Fibroblast of peridontal ligament (primary cell): Measurements from ENCODE around the gene TRIP13.
A peak's percentile ranks its signal among the peaks of the same experiment; 100 is the strongest.

Source experiments
- DNase-seq: peaks from one replicate; pipeline ENCODE4 v3.0.0-alpha.2; 2010; ENCODE audit errors: extremely low read depth

Gene TRIP13

GRCh38 chr5:953535-954449 is 61.1 kb downstream of the TRIP13 start:
- no peak for DNase-seq

DNA sequence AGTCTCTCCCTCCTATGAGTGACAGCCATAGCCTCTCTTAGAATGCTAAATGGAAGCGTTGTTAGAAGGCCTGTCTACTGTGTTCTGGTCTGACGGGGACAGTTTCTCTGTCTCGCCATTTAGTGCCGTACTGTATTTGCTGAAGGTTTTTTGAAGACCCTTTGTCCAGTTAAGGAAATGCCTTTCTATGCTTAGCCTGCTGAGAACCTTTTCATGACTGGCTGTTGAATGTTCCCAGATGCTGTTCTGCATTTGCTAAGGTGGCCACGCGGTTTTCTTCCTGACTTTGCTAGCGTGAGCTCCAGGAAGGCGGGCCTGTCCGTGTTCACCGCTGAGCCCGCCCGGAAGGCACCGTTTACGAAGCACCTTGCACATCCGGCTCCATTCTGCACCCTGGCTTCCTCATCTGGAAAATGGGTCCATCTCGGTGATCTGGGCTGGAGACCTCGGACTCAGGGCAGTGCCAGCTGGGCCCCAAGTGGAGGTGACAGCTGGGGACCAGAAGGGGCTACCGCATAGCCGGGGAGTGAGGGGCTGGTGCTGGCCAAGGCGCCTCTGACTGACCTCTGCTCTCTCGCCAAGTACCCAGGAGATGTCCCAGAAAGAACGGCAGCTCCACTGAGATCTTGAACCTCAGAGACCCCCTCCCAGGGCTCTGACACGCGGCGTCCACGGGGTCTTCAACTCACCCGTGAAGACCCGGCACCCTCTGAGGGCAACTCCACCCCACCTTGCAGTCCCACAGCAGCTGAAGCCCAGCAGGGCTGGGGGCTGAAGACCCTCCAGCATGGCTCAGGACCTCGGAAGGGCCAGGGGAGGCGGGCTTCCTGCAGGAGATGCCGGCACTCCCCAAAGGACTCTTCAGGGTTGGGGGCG is 63.4 kb downstream of the TRIP13 start:
- no peak for DNase-seq

GRCh38 chr5:956941-957747 is 64.5 kb downstream of the TRIP13 start:
- peak; percentile 92 for DNase-seq

DNA sequence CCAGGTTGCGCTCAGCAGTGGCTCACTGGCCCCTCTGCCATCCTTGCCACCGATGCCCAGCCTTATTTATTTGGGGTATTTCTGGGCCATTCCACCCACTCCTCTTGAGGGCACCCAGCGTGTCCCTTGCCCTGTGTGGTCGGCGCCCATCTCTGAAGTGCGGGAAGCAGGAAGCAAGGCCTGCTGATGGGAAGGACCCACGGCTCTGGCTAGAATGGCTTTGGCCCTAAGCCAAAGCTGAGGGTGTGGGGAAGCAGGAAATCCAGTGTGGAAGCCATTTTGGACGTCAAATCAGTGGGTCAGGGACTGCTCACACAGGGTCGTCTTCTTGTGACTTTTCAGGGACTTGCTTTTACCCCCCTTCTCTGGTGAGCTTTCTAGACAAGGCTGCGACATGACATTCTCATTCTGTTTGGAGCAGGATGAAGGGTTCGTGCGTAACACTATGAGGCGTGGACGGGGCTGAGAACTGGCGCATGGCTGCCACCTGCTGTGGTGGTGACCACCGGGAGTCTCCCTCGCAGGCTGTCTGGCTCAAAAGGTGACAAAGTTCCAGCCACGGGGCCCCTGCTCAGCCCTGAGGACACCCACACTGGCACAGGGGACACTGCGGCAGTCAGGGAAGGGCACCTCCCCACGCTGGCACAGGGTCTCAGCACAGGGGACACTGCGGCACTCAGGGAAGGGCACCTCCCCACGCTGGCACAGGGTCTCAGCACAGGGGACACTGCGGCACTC is 65.2 kb downstream of the TRIP13 start:
- no peak for DNase-seq

DNA sequence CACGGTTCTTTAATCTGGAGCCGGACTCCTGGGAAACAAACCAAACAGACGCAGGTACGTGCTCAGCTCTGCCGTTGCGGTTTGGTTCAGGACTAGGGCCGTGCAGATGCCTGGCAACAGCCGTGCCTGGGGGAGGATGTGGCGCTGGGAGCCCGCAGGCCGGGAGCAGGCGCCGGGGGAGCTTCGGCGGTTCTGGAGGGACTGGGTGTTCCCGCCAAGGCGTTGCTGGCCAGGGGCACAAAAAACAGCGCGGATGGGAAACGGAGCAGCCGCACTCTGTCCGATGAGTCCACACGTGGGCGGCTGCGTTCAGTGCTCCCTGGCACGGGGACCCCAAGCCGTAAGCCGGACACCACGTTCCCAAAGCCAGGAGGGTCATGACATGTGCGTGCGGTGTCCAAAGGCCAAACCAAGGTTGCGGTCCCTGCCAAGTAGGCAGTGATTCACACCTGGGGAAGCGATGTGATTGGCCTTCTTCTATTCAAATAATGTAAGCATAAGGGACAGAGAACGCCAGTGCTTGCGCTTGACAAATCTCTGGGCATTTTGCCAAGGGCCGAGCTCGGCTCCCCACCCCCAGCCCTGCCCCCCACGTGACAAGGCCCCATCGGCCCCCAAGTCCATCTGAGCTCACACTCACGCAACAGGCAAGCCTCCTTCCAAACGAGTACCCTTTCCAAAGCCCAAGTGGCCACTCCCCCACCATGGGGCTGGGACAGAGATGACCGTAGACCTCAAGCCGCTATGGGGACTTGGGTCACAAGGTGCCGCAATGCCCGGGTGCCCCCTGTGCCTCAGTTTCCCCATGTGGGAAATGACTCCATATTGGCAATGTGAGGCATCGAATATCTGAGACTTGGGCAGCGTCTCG is 66.3 kb downstream of the TRIP13 start:
- DNase-seq = no peak

DNA sequence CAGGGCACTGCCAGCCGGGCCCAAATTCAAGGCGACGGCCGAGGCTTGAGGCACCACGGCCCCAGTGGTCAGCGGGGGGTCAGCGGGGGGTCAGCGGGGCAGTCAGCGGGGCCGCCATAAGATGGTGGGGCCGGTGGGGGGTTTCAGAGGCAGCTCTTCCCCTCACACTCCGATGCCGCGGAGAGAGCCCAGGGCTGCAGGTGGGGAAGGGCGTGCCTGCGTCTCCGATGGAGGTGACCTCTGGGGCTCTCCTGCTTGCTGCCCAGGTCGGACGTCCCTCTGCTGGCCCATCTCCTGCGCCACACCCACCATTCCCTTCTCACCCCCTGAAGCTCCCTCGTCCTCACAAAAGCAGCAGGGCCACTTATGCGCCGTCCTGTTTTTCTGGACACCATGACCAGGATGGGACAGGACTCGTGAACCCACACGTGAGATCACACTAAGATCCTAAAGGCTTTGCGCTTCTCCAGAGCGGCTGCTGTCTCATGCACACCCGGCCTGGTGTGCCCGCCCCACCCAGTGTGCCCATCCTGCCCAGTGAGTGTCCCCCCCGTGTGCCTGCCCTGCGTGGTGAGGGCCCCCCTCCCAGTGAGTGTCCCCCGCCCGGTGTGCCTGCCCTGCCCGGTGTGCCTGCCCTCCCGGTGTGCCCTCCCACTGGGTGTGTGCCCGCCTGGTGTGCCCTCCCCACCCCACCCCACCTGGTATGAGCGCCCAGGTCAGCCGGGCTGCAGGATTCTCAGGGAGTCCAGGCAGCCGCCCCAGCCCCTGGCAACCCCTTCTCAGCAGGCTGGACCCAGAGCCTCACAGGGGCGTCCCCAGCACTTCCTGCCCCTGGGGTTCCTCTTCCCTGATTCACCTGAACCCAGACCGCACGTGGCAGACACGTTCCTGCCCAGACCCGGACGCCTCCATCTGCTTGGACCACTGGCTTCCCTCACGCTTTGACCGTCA is 67.2 kb downstream of the TRIP13 start:
- DNase-seq = no peak

GRCh38 chr5:960551-960950 is 67.9 kb downstream of the TRIP13 start:
- DNase-seq = no peak

GRCh38 chr5:961002-961710 is 68.5 kb downstream of the TRIP13 start:
- no peak for DNase-seq

DNA sequence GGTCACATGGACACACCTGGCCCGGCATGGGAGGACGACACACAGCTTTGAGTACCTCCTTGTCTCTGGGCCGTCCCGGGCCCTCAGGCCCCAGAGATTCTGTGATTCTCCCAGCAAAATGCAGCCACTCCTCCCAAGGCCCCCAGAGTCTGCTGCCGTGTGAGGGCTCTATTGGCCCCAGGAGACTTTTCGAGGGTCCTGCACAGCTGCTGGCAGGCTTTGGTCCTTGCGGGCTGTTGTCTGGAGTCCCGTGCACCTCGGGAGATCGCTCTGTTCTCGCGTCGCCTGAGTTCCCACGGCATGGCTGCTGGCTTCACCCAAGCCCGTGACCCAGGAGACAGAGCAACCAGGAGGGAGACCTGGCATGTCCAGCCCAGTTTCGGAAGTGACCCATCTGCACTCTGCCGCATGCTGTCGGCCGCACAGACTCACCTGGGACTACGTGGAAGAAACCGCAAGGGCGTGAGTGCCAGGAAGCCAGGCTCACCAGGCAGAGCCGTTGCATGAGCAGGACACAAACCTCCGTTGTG is 69.1 kb downstream of the TRIP13 start:
- no peak for DNase-seq

DNA sequence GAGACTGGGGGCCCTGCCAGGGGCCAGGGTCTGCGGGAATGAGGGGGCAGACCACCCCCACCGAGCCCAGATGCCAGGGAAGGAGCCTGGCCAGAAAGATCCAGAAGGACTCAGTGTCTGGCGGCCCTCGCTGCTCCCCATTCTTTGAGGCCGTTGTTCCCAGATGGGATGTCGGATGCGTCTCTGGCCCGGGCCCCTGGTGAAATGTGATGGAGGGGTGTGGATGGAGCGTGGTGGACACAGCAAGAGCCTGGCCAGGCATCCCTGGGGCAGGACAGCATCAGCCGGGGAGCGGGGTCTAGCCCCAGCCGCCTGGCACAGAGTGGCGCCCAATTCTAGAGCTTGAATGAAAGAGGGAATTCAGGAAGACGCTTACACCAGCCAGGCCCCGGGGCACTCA is 69.7 kb downstream of the TRIP13 start:
- no peak for DNase-seq

DNA sequence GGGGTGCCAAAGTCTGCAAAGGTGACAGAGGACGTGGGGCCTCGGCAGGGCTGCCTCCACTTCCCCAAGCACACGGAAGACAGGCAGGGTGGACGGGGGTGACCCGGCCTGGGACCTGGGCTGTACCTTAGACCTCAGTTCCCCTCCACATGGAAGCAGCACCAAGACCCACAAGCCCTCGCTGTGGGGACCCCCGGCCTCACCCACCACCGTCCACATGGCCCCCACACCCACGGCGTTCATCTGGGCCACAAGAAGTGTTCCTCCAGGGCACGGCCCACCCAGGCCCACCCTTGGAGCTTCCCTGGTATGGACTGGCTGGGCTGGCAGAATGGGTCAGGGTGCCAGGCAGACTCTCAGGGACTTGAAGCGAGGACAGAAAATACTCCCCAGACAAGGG is 70.1 kb downstream of the TRIP13 start:
- DNase-seq = no peak

DNA sequence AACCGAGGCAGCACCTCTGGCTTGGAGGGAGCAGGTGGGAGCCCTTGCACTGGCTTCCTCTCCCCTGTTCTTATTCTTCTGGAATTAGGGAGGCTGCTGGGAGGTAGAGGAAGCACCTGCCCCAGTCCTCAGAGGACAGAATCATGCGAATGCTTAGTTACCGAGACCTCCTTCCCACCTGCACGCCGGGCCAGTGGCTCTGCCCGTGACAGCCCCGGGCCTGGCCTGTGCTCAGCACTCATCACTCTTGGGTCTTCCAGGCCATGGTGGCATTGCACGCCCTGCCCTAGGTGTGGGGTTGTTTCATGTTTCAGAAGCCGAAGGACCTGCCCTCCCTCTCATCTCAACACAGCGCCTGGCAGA is 70.6 kb downstream of the TRIP13 start:
- no peak for DNase-seq

DNA sequence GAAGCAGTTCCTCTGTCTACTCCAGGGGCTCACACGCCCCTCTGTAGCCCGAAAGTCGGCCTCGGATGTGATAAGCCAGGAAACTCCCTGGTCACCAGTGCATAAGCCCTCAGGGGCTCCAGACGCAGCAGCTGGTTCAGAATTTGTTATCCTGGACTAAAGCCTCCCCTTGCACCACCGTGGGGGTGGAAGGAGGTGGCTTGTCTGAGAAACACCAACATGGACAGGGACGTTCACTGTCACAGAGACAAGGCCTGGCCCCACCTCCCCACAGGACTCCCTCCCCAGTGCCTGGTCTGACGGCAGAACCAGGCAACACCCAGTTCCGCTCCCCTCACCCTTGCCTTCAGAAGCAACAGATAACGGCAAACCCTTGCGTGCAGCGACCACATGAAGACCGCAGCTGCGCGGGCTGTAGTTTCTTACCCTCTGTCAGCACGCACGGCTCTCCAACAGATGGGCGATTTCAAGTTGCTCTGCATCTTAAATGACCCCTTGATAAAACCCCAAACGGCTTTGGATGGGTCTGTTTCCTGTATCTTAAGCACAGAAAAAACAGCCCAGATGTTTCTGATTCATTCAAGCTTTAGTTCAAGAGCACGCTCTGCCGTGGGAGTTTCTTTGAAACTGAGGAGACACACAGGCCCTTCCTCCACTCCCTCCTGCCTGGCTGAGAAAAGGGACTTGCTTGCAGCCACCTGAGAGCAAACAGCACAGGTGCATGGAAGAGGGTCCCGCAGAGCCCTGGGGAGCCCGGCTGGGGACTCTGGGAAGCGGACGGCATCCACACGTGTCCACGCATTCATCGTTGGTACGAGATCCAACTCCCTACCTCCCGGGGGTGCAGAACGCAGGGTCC is 71.2 kb downstream of the TRIP13 start:
- peak; percentile 56 for DNase-seq

GRCh38 chr5:964821-965220 is 72.1 kb downstream of the TRIP13 start:
- no peak for DNase-seq

DNA sequence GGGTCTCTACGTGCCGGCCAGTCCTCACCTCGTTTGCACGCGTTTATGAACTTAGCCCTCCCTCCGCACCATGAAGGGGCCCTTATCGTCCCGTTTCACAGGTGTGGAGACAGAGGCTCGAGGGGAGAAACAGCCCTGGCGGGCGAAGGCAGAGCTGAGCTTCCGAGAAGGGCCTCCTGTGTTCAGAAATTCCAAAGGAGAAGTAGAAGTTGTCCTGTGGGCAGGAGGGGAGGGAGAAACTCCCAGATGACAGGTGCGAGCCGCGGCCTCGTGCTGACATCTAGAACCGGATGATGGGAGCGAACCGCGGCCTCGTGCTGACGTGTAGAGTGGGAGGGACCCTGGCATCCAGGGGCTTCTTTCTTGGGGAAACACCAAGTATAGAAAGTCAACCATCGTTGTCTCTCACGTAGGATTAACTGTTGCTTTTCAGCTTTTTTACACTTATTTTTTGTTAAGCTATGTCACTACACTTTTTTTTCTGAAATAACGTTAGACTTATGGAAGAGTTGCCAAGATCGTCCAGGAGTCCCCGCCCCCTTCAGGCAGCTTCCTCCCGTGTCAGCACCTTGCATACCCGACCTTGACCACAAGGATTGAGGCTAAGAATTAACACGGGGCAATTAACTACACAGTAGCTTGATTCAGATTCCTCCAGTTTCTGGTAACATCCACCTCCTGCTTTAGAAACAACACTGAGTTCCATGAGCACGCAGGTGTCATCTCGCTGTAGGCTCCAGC is 73.1 kb downstream of the TRIP13 start:
- DNase-seq = no peak

DNA sequence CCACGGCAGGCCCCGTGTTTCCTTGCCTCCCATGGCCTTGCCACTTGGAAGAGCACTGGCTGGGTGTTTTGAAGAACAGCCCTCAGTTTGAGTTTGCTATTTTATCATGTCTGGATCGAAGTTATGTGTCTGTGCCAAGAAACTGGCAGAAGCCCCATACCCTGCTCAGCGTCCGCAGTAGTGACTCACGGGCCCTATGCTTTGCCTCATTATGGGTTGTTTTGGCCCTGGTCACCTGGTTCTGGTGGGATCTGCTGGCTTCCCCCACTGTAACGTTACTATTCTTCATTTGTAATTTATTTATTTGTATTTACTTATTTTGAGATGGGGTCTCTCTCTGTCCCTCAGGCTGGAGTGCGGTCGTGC is 73.6 kb downstream of the TRIP13 start:
- DNase-seq = no peak

DNA sequence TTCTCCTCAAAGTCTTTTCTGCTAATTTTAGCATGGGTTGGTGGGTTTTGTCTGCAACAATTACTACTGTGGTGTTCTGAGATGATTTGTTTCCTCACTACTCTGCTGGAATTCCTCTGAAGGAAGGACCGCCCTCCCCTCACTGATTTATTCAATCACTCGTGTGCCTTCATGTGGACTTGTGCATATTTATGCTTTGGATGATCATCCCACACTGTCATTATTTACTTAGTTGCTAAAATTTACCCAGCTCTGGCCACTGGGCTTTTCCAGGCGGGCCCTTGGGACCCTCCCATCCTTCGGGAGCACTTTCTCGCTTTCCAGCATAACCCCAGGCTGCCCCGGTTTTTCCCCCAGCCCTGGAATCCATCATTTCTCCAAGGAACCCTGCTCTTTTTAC is 74.3 kb downstream of the TRIP13 start:
- no peak for DNase-seq
